Measurements from ENCODE around the gene ACP7.

ACP7 gene

GRCh38 chr19:39124136-39124764 is 40.1 kb downstream of the ACP7 start:
- Mint-ChIP-seq H3K4me3 (peak overlapping the region; percentile 61), H3K27ac (no peak overlapping the region), H3K4me1 (peaks cover 49% of the 10 kb centered on the region), H3K9me3 (no peaks in the 10 kb centered on the region), H3K27me3 (ENCODE audit: low read depth, poor library complexity) (peaks cover 27% of the 10 kb centered on the region), H3K36me3 (ENCODE audit: low read depth) (no peaks in the 10 kb centered on the region)
- no peak for TF ChIP-seq CTCF (IDR thresholded peaks at IDR 0.05)
- no peak for DNase-seq

GRCh38 chr19:39125199-39125553 is 41.0 kb downstream of the ACP7 start:
- TF ChIP-seq CTCF (IDR thresholded peaks at IDR 0.05): no peak
- no peak for DNase-seq
- peaks cover 58% of the 10 kb centered on the region for H3K4me1 Mint-ChIP-seq
- no peaks in the 10 kb centered on the region for H3K36me3 Mint-ChIP-seq (ENCODE audit: low read depth)
- no peaks in the 10 kb centered on the region for H3K9me3 Mint-ChIP-seq
- H3K4me3 Mint-ChIP-seq: peak overlapping the region; percentile 97
- H3K27me3 Mint-ChIP-seq (ENCODE audit: low read depth, poor library complexity): peaks cover 20% of the 10 kb centered on the region
- peak overlapping the region; percentile 98 for H3K27ac Mint-ChIP-seq

- Mint-ChIP-seq H3K27me3 (ENCODE audit: low read depth, poor library complexity) (peaks cover 19% of the 10 kb centered on the region), H3K9me3 (no peaks in the 10 kb centered on the region), H3K4me1 (peaks cover 64% of the 10 kb centered on the region), H3K36me3 (ENCODE audit: low read depth) (no peaks in the 10 kb centered on the region), H3K27ac (peak within 1 kb of the TSS; percentile 98), H3K4me3 (peak within 1 kb of the TSS; percentile 97)
- TF ChIP-seq CTCF (IDR thresholded peaks at IDR 0.05): no peak
- DNase-seq: peak; percentile 99
Observed at GRCh38 chr19:39125554-39126311, 41.6 kb downstream of the ACP7 start, which contains the start of gene PAK4. TSS of gene PAK4 (plus strand) at chr19:39125786. CDS start at chr19:39169554, 43,768 bp downstream.

GRCh38 chr19:39126312-39127187 is 42.4 kb downstream of the ACP7 start:
- TF ChIP-seq CTCF (IDR thresholded peaks at IDR 0.05): no peak
- Mint-ChIP-seq H3K36me3 (ENCODE audit: low read depth) (no peaks in the 10 kb centered on the region), H3K27me3 (ENCODE audit: low read depth, poor library complexity) (peaks cover 12% of the 10 kb centered on the region), H3K27ac (peak overlapping the region; percentile 98), H3K4me1 (peaks cover 72% of the 10 kb centered on the region), H3K9me3 (no peaks in the 10 kb centered on the region), H3K4me3 (peak overlapping the region; percentile 97)
- DNase-seq: no peak

- Mint-ChIP-seq H3K27me3 (ENCODE audit: low read depth, poor library complexity) (peaks cover 12% of the 10 kb centered on the region), H3K4me3 (peak overlapping the region; percentile 25), H3K36me3 (ENCODE audit: low read depth) (no peaks in the 10 kb centered on the region), H3K9me3 (no peaks in the 10 kb centered on the region), H3K4me1 (peaks cover 86% of the 10 kb centered on the region), H3K27ac (no peak overlapping the region)
- no peak for TF ChIP-seq CTCF (IDR thresholded peaks at IDR 0.05)
- no peak for DNase-seq
Observed at GRCh38 chr19:39127812-39128515, 43.8 kb downstream of the ACP7 start.
